H54 (cell line): ENCODE results near the gene TEX52.

Experiments used
- DNase-seq: peaks from one replicate; pipeline ENCODE4 v3.0.0; 2011; ENCODE audit warnings: low spot score, mixed read lengths; ENCODE audit not compliant: insufficient read length
- FAIRE-seq: peaks from 3 replicates; lab custom pipeline; 2011; peaks lifted over from hg19 to GRCh38; lab: Jason Lieb, UNC
- POLR2A ChIP-seq: IDR thresholded peaks from 2 replicates; pipeline ENCODE4 v1.6.1; 2011; ENCODE audit warnings: low read depth, mild to moderate bottlenecking, low read length

The TEX52 gene

GRCh38 chr12:2857021-2857431, at the start of gene TEX52:
TSS of gene TEX52 (minus strand) at chr12:2857039. CDS start at chr12:2857026, 13 bp downstream.
- FAIRE-seq (no peak), DNase-seq (no peak)
- no peak for TF ChIP-seq POLR2A

- FAIRE-seq (no peak), DNase-seq (no peak)
- TF ChIP-seq POLR2A = no peak
These were observed 47.4 kb upstream of the TEX52 start for GRCh38 chr12:2904260-2904659.

- no peak for FAIRE-seq
- TF ChIP-seq POLR2A = no peak
- DNase-seq = no peak
These were observed 45.5 kb upstream of the TEX52 start for GRCh38 chr12:2902272-2902880.

- DNase-seq (no peak), FAIRE-seq (no peak)
- TF ChIP-seq POLR2A = no peak
These were observed 43.8 kb upstream of the TEX52 start for GRCh38 chr12:2900642-2901041.

- TF ChIP-seq POLR2A = no peak
- DNase-seq (no peak), FAIRE-seq (no peak)
These were observed 40.6 kb upstream of the TEX52 start for GRCh38 chr12:2897418-2897817.

- DNase-seq = no peak
- no peak for TF ChIP-seq POLR2A
- no peak for FAIRE-seq
These were observed 38.7 kb upstream of the TEX52 start for GRCh38 chr12:2895511-2895910.

GRCh38 chr12:2895051-2895451, 38.2 kb upstream of the TEX52 start:
- TF ChIP-seq POLR2A = no peak
- FAIRE-seq (no peak), DNase-seq (no peak)

- TF ChIP-seq POLR2A = no peak
- DNase-seq (no peak), FAIRE-seq (peak; percentile 41)
These were observed 36.2 kb upstream of the TEX52 start for GRCh38 chr12:2893007-2893406.

GRCh38 chr12:2892246-2892645, 35.4 kb upstream of the TEX52 start:
- no peak for TF ChIP-seq POLR2A
- DNase-seq (no peak), FAIRE-seq (no peak)

GRCh38 chr12:2891240-2892053, 34.6 kb upstream of the TEX52 start:
- FAIRE-seq (peak; percentile 27), DNase-seq (peak; percentile 42)
- TF ChIP-seq POLR2A = 0 out of 2 replicates have a peak, but pooled peaks have one; percentile 26

GRCh38 chr12:2890388-2891239, 33.8 kb upstream of the TEX52 start, which contains the start of gene TULP3:
TSS of gene TULP3 (plus strand) at chr12:2890891. CDS start at chr12:2890948, 57 bp downstream.
- DNase-seq = peak; percentile 93

GRCh38 chr12:2890001-2890387, 33.2 kb upstream of the TEX52 start:
- DNase-seq (no peak), FAIRE-seq (no peak)
- no peak for TF ChIP-seq POLR2A

More at GRCh38 chr12:2890388-2891239, 33.8 kb upstream of the TEX52 start, which contains the start of gene TULP3:
- peak; percentile 83 for FAIRE-seq
- TF ChIP-seq POLR2A = peak; percentile 92

- no peak for TF ChIP-seq POLR2A
- FAIRE-seq (no peak), DNase-seq (no peak)
These were observed 30.1 kb upstream of the TEX52 start for GRCh38 chr12:2886768-2887450.
